Astrocyte (in vitro differentiated cells and primary cell): Measurements from ENCODE around the gene OR52W1. TPM values are rescaled to one million over a fixed set of nuclear protein-coding genes. Genes with fewer than 3 reads are reported as not detected.

Source experiments
- DNase-seq: peaks from one replicate; pipeline ENCODE4 v3.0.0-alpha.2; 2010; ENCODE audit warnings: low read depth
- FAIRE-seq: peaks from 2 replicates; lab custom pipeline; 2011; peaks lifted over from hg19 to GRCh38; lab: Jason Lieb, UNC
- H2AFZ ChIP-seq: 2 replicates; pipeline ENCODE4 v1.6.0; 2012; ENCODE audit warnings: low read depth, low read length, inconsistent platforms
- H3K27ac ChIP-seq: 2 replicates; pipeline ENCODE4 v1.5.1; 2011; ENCODE audit warnings: low read depth, low read length, inconsistent platforms
- H3K27me3 ChIP-seq: 2 replicates; pipeline ENCODE4 v1.6.0; 2011; ENCODE audit warnings: low read length, inconsistent platforms; ENCODE audit not compliant: insufficient read depth
- H3K36me3 ChIP-seq: 2 replicates; pipeline ENCODE4 v1.5.1; 2011; ENCODE audit warnings: low read length, inconsistent platforms; ENCODE audit not compliant: insufficient read depth
- H3K4me1 ChIP-seq: 2 replicates; pipeline ENCODE4 v1.5.1; 2011; ENCODE audit warnings: low read length, inconsistent platforms; ENCODE audit not compliant: insufficient read depth
- H3K4me2 ChIP-seq: 2 replicates; pipeline ENCODE4 v1.6.0; 2012; ENCODE audit warnings: low read length, inconsistent platforms
- H3K4me3 ChIP-seq: 2 replicates; pipeline ENCODE4 v1.5.1; 2011; ENCODE audit warnings: low read depth, mild to moderate bottlenecking, low read length, inconsistent platforms; ENCODE audit not compliant: insufficient read depth
- H3K79me2 ChIP-seq: 2 replicates; pipeline ENCODE4 v1.6.0; 2012; ENCODE audit warnings: mild to moderate bottlenecking, low read length, inconsistent platforms; ENCODE audit not compliant: insufficient read depth
- H3K9ac ChIP-seq: 2 replicates; pipeline ENCODE4 v1.6.0; 2012; ENCODE audit warnings: mild to moderate bottlenecking, low read length, inconsistent platforms
- H3K9me3 ChIP-seq: 2 replicates; pipeline ENCODE4 v1.5.1; 2012; ENCODE audit warnings: low read depth, mild to moderate bottlenecking, low read length, inconsistent platforms; ENCODE audit not compliant: insufficient read depth
- H4K20me1 ChIP-seq: 2 replicates; pipeline ENCODE4 v1.6.0; 2012; ENCODE audit warnings: low read length, inconsistent platforms; ENCODE audit not compliant: insufficient read depth
- H3K27ac Mint-ChIP-seq: one replicate; pipeline ENCODE4 v1.8.0; 2021; ENCODE audit warnings: mild to moderate bottlenecking, mixed read lengths; ENCODE audit not compliant: unreplicated experiment
- H3K27me3 Mint-ChIP-seq: one replicate; pipeline ENCODE4 v1.8.0; 2021; ENCODE audit warnings: low read depth, mixed read lengths; ENCODE audit not compliant: unreplicated experiment
- H3K36me3 Mint-ChIP-seq: one replicate; pipeline ENCODE4 v1.8.0; 2021; ENCODE audit warnings: low read depth, mixed read lengths; ENCODE audit not compliant: unreplicated experiment
- H3K4me1 Mint-ChIP-seq: one replicate; pipeline ENCODE4 v1.8.0; 2021; ENCODE audit warnings: low read depth, mixed read lengths; ENCODE audit not compliant: unreplicated experiment
- H3K4me3 Mint-ChIP-seq: one replicate; pipeline ENCODE4 v1.8.0; 2021; ENCODE audit warnings: mild to moderate bottlenecking, moderate library complexity, mixed read lengths; ENCODE audit not compliant: unreplicated experiment
- H3K9me3 Mint-ChIP-seq: one replicate; pipeline ENCODE4 v1.8.0; 2021; ENCODE audit warnings: mild to moderate bottlenecking, mixed read lengths; ENCODE audit not compliant: unreplicated experiment
- EZH2 ChIP-seq: IDR thresholded peaks from 2 replicates; pipeline ENCODE4 v1.6.1; 2012; ENCODE audit warnings: mild to moderate bottlenecking, low read length, inconsistent platforms; ENCODE audit not compliant: insufficient read depth
- total RNA-seq: library from RNA; stranded (reverse); gene quantifications from 2 replicates; pipeline ENCODE4 v1.2.1, GENCODE V29; 2021
- TF ChIP-seq, protein P1 (sequence below): IDR thresholded peaks from 2 replicates; pipeline ENCODE4 v1.5.1; 2011; ENCODE audit warnings: low read depth, mild to moderate bottlenecking, inconsistent platforms, low read length, moderate library complexity; ENCODE audit not compliant: insufficient read depth

OR52W1 gene
- total RNA-seq, 1 donor from 2014 or later, result not detected

- Histone ChIP-seq H3K27me3 (no peaks in the 10 kb centered on the region), H3K9me3 (no peaks in the 10 kb centered on the region), H3K4me2 (no peak overlapping the region), H3K4me3 (no peak overlapping the region), H3K9ac (no peak overlapping the region), H3K4me1 (no peaks in the 10 kb centered on the region), H3K36me3 (no peaks in the 10 kb centered on the region), H4K20me1 (no peaks in the 10 kb centered on the region), H2AFZ (no peak overlapping the region), H3K79me2 (no peaks in the 10 kb centered on the region), H3K27ac (no peak overlapping the region)
- TF ChIP-seq, protein P1, sequence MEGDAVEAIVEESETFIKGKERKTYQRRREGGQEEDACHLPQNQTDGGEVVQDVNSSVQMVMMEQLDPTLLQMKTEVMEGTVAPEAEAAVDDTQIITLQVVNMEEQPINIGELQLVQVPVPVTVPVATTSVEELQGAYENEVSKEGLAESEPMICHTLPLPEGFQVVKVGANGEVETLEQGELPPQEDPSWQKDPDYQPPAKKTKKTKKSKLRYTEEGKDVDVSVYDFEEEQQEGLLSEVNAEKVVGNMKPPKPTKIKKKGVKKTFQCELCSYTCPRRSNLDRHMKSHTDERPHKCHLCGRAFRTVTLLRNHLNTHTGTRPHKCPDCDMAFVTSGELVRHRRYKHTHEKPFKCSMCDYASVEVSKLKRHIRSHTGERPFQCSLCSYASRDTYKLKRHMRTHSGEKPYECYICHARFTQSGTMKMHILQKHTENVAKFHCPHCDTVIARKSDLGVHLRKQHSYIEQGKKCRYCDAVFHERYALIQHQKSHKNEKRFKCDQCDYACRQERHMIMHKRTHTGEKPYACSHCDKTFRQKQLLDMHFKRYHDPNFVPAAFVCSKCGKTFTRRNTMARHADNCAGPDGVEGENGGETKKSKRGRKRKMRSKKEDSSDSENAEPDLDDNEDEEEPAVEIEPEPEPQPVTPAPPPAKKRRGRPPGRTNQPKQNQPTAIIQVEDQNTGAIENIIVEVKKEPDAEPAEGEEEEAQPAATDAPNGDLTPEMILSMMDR, result no peak
- TF ChIP-seq EZH2, result no peak
- Mint-ChIP-seq H3K4me1 (peaks cover 33% of the 10 kb centered on the region), H3K27me3 (no peaks in the 10 kb centered on the region), H3K27ac (no peak overlapping the region), H3K4me3 (no peak overlapping the region), H3K9me3 (no peaks in the 10 kb centered on the region), H3K36me3 (peaks cover 8% of the 10 kb centered on the region)
- DNase-seq (peak; percentile 68), FAIRE-seq (no peak)
These were observed 3.0 kb downstream of the OR52W1 start for GRCh38 chr11:6202041-6202440.

DNA sequence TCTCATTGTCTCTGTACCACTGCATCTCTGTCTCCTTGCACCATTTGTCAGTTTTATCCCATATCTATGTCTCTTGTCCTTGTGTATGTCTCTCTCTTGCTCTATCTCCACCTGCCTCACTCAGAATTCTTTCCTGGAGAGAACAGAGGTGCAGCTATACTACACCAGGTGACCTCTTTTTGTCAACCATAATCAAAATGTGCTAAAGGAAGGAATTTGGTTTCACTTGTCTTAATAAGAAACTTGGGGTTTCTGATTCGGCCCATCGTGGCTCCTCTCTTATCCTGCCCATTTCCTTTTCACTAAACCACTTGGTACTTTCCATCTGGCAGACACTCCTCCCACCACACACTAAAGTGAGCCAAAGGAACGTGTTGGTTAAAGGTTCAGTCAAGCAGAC is 4.3 kb downstream of the OR52W1 start:
- no peak for DNase-seq
- Histone ChIP-seq H3K27ac (no peak overlapping the region), H2AFZ (no peak overlapping the region), H3K27me3 (no peaks in the 10 kb centered on the region), H3K4me1 (no peaks in the 10 kb centered on the region), H3K36me3 (no peaks in the 10 kb centered on the region), H3K9me3 (no peaks in the 10 kb centered on the region), H3K4me3 (no peak overlapping the region), H3K4me2 (no peak overlapping the region), H3K79me2 (no peaks in the 10 kb centered on the region), H3K9ac (no peak overlapping the region), H4K20me1 (no peaks in the 10 kb centered on the region)
- Mint-ChIP-seq H3K4me1 (peaks cover 24% of the 10 kb centered on the region), H3K27ac (no peak overlapping the region), H3K9me3 (no peaks in the 10 kb centered on the region), H3K36me3 (peaks cover 8% of the 10 kb centered on the region), H3K27me3 (no peaks in the 10 kb centered on the region), H3K4me3 (no peak overlapping the region)
- TF ChIP-seq EZH2, result no peak
- TF ChIP-seq, protein P1, result no peak
- no peak for FAIRE-seq

DNA sequence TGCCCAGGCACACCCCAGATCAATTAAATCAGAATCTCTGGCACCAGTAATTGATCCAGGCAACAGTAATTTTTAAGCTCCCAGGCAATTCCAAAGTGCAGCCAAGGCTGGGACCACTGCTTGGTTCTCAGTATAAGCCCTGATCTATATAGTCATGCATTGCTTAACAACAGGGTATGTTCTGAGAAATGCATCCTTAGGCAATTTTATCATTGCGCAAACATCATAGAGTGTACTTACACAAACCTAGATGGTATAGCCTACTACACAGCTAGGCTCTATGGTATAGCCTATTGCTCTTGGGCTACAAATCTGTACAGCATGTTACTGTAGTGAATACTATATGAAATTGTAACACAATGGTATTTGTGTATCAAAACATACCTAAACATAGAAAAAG is 5.7 kb downstream of the OR52W1 start:
- Histone ChIP-seq H2AFZ (no peak overlapping the region), H3K9me3 (no peaks in the 10 kb centered on the region), H4K20me1 (no peaks in the 10 kb centered on the region), H3K79me2 (no peaks in the 10 kb centered on the region), H3K27ac (no peak overlapping the region), H3K27me3 (no peaks in the 10 kb centered on the region), H3K9ac (no peak overlapping the region), H3K4me2 (no peak overlapping the region), H3K4me1 (no peaks in the 10 kb centered on the region), H3K36me3 (no peaks in the 10 kb centered on the region), H3K4me3 (no peak overlapping the region)
- Mint-ChIP-seq H3K4me1 (peaks cover 26% of the 10 kb centered on the region), H3K36me3 (peaks cover 15% of the 10 kb centered on the region), H3K4me3 (no peak overlapping the region), H3K27ac (no peak overlapping the region), H3K27me3 (no peaks in the 10 kb centered on the region), H3K9me3 (no peaks in the 10 kb centered on the region)
- TF ChIP-seq, protein P1, result no peak
- no peak for TF ChIP-seq EZH2
- no peak for FAIRE-seq
- DNase-seq, result no peak
